Measurements from ENCODE around the gene IDS.
"Not testable (repeated sequence)": the region's sequence is repeated elsewhere in the genome, so short reads cannot be mapped to it uniquely, and the experiment has no call there.

IDS gene

GRCh38 chrX:149497626-149498025, 7.5 kb downstream of the IDS start:
- DNase-seq (ENCODE audit: low read depth) = no peak

- DNase-seq (ENCODE audit: low read depth) = no peak
These were observed 8.1 kb downstream of the IDS start for GRCh38 chrX:149497054-149497453.

- DNase-seq (ENCODE audit: low read depth) = no peak
These were observed 9.5 kb downstream of the IDS start for GRCh38 chrX:149495573-149496071.

GRCh38 chrX:149494844-149495565, 10.1 kb downstream of the IDS start:
- DNase-seq (ENCODE audit: low read depth) = no peak

GRCh38 chrX:149493567-149494562, 11.2 kb downstream of the IDS start:
- no peak for DNase-seq (ENCODE audit: low read depth)

GRCh38 chrX:149491812-149492211, 13.3 kb downstream of the IDS start:
- DNase-seq (ENCODE audit: low read depth) = no peak

- no peak for DNase-seq (ENCODE audit: low read depth)
These were observed 15.0 kb downstream of the IDS start for GRCh38 chrX:149490100-149490499.

- DNase-seq (ENCODE audit: low read depth) = not testable (repeated sequence)
These were observed 16.6 kb downstream of the IDS start for GRCh38 chrX:149488411-149489052.

GRCh38 chrX:149488008-149488407, 17.1 kb downstream of the IDS start:
- DNase-seq (ENCODE audit: low read depth) = not testable (repeated sequence)

GRCh38 chrX:149487292-149487691, 17.8 kb downstream of the IDS start:
- DNase-seq (ENCODE audit: low read depth) = no peak

- no peak for DNase-seq (ENCODE audit: low read depth)
These were observed 28.6 kb downstream of the IDS start for GRCh38 chrX:149476513-149476912.

GRCh38 chrX:149473966-149474365, 31.1 kb downstream of the IDS start:
- DNase-seq (ENCODE audit: low read depth) = no peak

GRCh38 chrX:149473092-149473491, 32.0 kb downstream of the IDS start:
- no peak for DNase-seq (ENCODE audit: low read depth)

GRCh38 chrX:149472625-149473024, 32.5 kb downstream of the IDS start:
- no peak for DNase-seq (ENCODE audit: low read depth)

GRCh38 chrX:149471397-149471796, 33.7 kb downstream of the IDS start:
- DNase-seq (ENCODE audit: low read depth) = no peak

- peak; percentile 24 for DNase-seq (ENCODE audit: low read depth)
These were observed 34.2 kb downstream of the IDS start for GRCh38 chrX:149470955-149471354.

- DNase-seq (ENCODE audit: low read depth) = no peak
These were observed 35.7 kb downstream of the IDS start for GRCh38 chrX:149469406-149469805.

- no peak for DNase-seq (ENCODE audit: low read depth)
These were observed 37.2 kb downstream of the IDS start for GRCh38 chrX:149467920-149468319.

GRCh38 chrX:149467461-149467860, 37.6 kb downstream of the IDS start:
- no peak for DNase-seq (ENCODE audit: low read depth)

- DNase-seq (ENCODE audit: low read depth) = no peak
These were observed 42.3 kb downstream of the IDS start for GRCh38 chrX:149462849-149463248.

GRCh38 chrX:149461746-149462145, 43.4 kb downstream of the IDS start:
- no peak for DNase-seq (ENCODE audit: low read depth)

GRCh38 chrX:149458586-149458985, 46.5 kb downstream of the IDS start:
- no peak for DNase-seq (ENCODE audit: low read depth)

All from CMK (cell line).